Activated naive CD4-positive, alpha-beta T cell treated with anti-CD3 and anti-CD28 coated beads for 36 hours (primary cell): ENCODE results near the gene TEAD1. TPM values are rescaled to one million over a fixed set of nuclear protein-coding genes. Genes with fewer than 3 reads are reported as not detected.

Experiments
- CTCF ChIA-PET: fragments of 350-600 bp; sonication (Branson Sonifier 250); formaldehyde crosslinking; loops from one replicate; lab custom pipeline; 2021; ENCODE audit warnings: antibody characterized with exemption; lab: Charles Lee
- DNase-seq: peaks from one replicate; pipeline ENCODE4 v3.0.0-alpha.2; 2020
- H3K27ac Mint-ChIP-seq: one replicate; pipeline ENCODE4 v1.8.0; 2021; ENCODE audit warnings: mild to moderate bottlenecking, mixed read lengths
- H3K27me3 Mint-ChIP-seq: one replicate; pipeline ENCODE4 v1.8.0; 2021; ENCODE audit warnings: low read depth, mixed read lengths
- H3K36me3 Mint-ChIP-seq: one replicate; pipeline ENCODE4 v1.8.0; 2021; ENCODE audit warnings: low read depth, mixed read lengths
- H3K4me1 Mint-ChIP-seq: one replicate; pipeline ENCODE4 v1.8.0; 2021; ENCODE audit warnings: low read depth, mixed read lengths
- H3K4me3 Mint-ChIP-seq: one replicate; pipeline ENCODE4 v1.8.0; 2021; ENCODE audit warnings: mild to moderate bottlenecking, moderate library complexity, mixed read lengths
- H3K9me3 Mint-ChIP-seq: one replicate; pipeline ENCODE4 v1.8.0; 2021; ENCODE audit warnings: mixed read lengths
- intact Hi-C: fragments of 100-400 bp; cut with micrococcal nuclease; formaldehyde crosslinking; loops from one replicate; pipeline ENCODE4 v1.15.1; 2023
- total RNA-seq, 2 experiments: library from RNA; stranded (reverse); gene quantifications; one replicate each; pipeline ENCODE4 v1.2.3, GENCODE V29; 2021

Gene TEAD1
- total RNA-seq, 2 experiments from 2014 or later = 0.93 to 1.2 TPM

DNA sequence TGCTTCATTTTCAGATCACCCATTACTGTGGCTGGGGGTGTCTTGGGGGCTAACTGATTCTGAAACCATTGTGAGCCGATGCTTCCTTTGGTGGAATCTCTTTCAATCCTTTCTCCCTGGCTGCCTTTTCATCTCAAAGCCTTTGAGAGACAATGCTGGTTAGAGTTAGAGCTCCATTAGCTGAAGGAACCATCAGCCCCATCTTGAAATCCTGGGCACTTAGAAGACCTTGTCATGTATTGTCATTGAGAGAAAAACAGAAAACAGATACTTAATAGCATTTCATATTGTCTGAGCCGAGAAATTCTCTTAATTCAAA, 6.7 kb downstream of the TEAD1 start:
- peaks cover 85% of the 10 kb centered on the region for H3K27me3 Mint-ChIP-seq
- CTCF ChIA-PET = no interaction called here
- H3K4me1 Mint-ChIP-seq = peaks cover 15% of the 10 kb centered on the region
- H3K9me3 Mint-ChIP-seq = no peaks in the 10 kb centered on the region
- DNase-seq = no peak
- H3K4me3 Mint-ChIP-seq = no peak overlapping the region
- H3K36me3 Mint-ChIP-seq = no peaks in the 10 kb centered on the region
- H3K27ac Mint-ChIP-seq = no peak overlapping the region
- intact Hi-C loops = no loop called here

DNA sequence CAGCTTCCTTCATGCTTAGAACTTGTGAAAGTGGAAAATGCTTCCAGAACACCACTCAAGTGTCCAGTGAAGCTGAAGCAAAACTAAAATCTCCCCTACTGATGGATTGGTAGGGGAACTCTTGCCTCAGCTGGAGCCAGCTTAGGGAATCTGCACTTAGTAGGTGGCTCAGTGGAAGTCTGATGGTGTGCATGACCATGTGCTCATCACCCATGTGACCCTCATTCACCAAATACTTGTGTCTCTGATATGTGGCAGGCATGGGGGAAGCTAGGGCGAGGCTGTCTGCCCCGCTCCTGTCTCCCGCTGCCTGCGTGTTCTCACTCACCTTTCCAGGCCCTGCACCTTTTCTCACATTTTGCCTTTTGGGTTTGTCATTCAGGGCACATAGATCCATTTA, 7.2 kb downstream of the TEAD1 start:
- Mint-ChIP-seq H3K27ac (no peak overlapping the region), H3K27me3 (peaks cover 82% of the 10 kb centered on the region), H3K36me3 (no peaks in the 10 kb centered on the region), H3K9me3 (no peaks in the 10 kb centered on the region), H3K4me3 (no peak overlapping the region), H3K4me1 (peaks cover 20% of the 10 kb centered on the region)
- intact Hi-C loops = no loop called here
- no peak for DNase-seq
- CTCF ChIA-PET = no interaction called here

DNA sequence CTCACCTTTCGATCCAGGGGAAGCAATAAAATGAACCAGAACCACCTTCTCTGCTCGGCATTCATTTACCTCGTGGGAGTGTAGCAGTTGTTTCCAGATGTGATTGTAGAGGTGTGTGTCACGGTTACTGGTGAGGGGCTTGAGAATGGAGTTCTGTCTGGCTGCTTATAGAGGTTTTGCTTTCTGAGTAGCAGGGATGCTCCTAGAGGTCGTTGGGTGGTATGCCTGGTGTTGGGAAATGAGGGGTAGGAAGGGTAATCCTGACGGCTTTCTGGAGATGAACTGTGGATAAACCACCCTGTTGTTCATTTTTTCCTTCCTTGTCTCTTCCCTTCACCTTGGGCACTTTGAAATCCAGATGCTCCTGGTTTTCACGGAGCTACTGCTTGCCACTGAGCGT, 8.1 kb downstream of the TEAD1 start:
- CTCF ChIA-PET = interaction anchor here (0.7 kb wide), 1 partner anchor 32 kb away, joined by 3 read pairs; no protein-coding TSS in a partner anchor

DNA sequence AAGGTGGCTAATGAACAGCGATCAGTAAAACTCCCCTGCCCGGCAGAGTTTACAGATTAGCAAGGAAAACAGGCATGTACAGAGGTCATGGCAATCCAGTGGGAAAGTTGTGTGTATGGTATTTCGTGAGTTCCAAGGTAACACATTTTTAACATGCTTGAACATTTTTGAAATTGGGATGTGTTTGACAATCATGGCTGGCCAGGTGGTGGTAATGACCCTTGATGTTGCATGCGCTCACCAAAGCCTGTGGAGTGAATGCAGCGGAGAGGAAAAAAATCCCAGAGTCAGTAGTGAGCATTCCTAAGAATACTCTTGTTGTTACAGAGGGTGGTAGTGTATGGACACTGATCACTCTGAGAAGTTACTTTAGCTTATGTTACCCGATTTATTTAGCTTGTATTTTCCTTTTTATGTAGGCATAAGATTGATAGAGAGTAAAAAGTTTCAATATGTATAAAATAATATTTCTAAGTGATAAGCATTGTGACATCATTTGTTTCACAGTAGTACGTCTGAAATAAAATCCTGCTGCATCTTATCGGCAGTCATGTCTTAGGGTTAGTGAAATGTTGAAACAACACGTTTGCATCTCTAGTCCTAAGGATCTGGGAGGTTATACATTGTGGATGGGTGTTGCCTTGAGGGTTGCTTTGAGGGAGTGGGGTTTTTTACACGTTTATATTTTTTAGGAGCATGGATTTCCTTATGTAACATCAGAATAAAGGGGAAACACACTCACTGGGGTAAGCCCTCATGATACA, 8.7 kb downstream of the TEAD1 start:
- DNase-seq = no peak
- no peaks in the 10 kb centered on the region for H3K9me3 Mint-ChIP-seq
- H3K27me3 Mint-ChIP-seq = peaks cover 82% of the 10 kb centered on the region
- intact Hi-C loops = no loop called here
- no peaks in the 10 kb centered on the region for H3K36me3 Mint-ChIP-seq
- CTCF ChIA-PET = interaction anchor here (0.7 kb wide), 1 partner anchor 31 kb away, joined by 3 read pairs; no protein-coding TSS in a partner anchor
- no peak overlapping the region for H3K27ac Mint-ChIP-seq
- H3K4me3 Mint-ChIP-seq = no peak overlapping the region
- H3K4me1 Mint-ChIP-seq = peaks cover 27% of the 10 kb centered on the region

More for the DNA sequence above, 8.1 kb downstream of the TEAD1 start:
- no peak for DNase-seq
- Mint-ChIP-seq H3K36me3 (no peaks in the 10 kb centered on the region), H3K4me3 (no peak overlapping the region), H3K27ac (no peak overlapping the region), H3K27me3 (peaks cover 83% of the 10 kb centered on the region), H3K4me1 (peaks cover 27% of the 10 kb centered on the region), H3K9me3 (no peaks in the 10 kb centered on the region)
- intact Hi-C loops = no loop called here

DNA sequence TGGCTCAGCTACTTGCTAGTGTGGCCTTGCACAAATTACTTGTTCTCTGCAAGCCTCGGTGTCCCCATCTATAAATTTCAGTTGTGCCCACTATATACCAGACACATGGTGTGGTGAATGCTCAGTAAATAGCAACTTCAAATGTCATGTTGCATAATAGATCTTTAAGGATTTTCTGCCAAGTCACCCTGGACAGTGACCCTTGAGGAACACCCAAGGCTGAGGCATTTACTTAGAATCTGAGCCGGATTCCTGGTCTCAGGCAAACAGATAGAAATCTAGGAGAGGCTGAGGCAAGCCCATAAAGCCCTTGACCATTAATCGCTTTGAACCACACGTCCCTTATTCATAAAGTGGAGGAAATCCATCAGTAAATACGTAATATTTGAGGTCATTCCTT, 9.7 kb downstream of the TEAD1 start:
- Mint-ChIP-seq H3K4me1 (peaks cover 27% of the 10 kb centered on the region), H3K36me3 (no peaks in the 10 kb centered on the region), H3K9me3 (no peaks in the 10 kb centered on the region), H3K4me3 (no peak overlapping the region), H3K27me3 (peaks cover 84% of the 10 kb centered on the region), H3K27ac (no peak overlapping the region)
- DNase-seq = no peak
- CTCF ChIA-PET = no interaction called here
- intact Hi-C loops = no loop called here

DNA sequence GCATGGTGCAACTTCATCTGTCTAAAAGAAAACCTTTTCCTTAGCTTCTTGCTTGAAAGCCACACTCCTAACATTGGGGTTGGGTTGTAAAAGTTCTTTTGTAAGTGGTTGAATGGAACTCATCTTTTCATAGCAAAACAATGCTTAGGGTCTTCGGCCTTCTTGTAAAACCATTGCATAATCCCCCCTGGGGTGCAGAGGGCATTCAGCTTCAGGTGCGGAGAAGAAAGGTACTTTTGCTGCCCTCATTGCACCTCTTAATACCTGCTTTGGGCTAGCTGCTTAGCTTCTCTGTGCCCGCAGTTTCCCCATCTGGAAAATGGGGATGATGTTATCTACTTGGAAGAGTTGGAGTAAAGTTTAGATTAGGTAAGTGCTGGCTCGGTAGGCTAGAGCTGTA, 10.1 kb downstream of the TEAD1 start:
- Mint-ChIP-seq H3K4me3 (no peak overlapping the region), H3K27me3 (peaks cover 84% of the 10 kb centered on the region), H3K36me3 (no peaks in the 10 kb centered on the region), H3K27ac (no peak overlapping the region), H3K9me3 (no peaks in the 10 kb centered on the region), H3K4me1 (peaks cover 27% of the 10 kb centered on the region)
- intact Hi-C loops = no loop called here
- DNase-seq = no peak
- CTCF ChIA-PET = no interaction called here

DNA sequence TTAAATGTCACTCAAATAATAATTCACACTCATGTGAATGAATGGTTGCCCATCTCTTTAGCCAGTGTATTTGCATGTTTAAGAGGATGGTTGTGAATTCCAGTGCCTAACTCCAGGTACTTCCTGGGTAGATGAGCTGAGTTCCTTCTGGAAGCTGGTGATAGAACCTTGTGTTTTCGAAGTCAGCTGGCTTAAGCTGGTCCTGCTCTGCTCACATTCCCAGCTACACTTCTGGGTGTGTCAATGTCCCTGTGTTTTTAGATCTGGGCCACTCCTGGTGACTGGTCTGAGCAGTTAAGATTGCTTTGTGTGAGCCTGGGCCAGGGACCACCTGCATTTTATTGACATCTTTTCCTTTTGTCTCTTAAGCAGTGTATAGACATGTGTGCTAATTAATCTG, 10.6 kb downstream of the TEAD1 start:
- Mint-ChIP-seq H3K4me3 (no peak overlapping the region), H3K9me3 (no peaks in the 10 kb centered on the region), H3K4me1 (peaks cover 27% of the 10 kb centered on the region), H3K27me3 (peaks cover 80% of the 10 kb centered on the region), H3K27ac (no peak overlapping the region), H3K36me3 (no peaks in the 10 kb centered on the region)
- CTCF ChIA-PET = no interaction called here
- no peak for DNase-seq
- intact Hi-C loops = no loop called here

DNA sequence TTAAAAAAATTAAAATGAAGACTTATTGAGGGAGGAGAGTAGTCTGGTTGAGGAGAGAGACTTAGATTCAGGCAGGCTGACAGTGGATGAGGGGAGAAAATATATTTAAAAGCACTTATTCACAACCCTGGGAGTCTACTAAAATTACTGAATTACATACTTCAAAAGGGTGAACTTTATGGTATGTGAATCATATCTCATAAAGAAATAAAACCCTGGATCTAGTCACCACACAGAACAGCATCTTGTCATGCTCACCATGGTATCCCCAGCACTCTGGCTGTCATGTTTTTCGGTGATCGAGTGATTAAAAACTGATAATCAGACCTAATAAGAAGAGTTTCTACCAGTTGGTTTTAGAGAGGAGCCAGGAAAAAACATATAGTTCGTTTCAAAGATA, 11.0 kb downstream of the TEAD1 start:
- Mint-ChIP-seq H3K4me1 (peaks cover 24% of the 10 kb centered on the region), H3K36me3 (no peaks in the 10 kb centered on the region), H3K27me3 (peaks cover 80% of the 10 kb centered on the region), H3K27ac (no peak overlapping the region), H3K9me3 (no peaks in the 10 kb centered on the region), H3K4me3 (no peak overlapping the region)
- no peak for DNase-seq
- CTCF ChIA-PET = no interaction called here
- intact Hi-C loops = no loop called here

DNA sequence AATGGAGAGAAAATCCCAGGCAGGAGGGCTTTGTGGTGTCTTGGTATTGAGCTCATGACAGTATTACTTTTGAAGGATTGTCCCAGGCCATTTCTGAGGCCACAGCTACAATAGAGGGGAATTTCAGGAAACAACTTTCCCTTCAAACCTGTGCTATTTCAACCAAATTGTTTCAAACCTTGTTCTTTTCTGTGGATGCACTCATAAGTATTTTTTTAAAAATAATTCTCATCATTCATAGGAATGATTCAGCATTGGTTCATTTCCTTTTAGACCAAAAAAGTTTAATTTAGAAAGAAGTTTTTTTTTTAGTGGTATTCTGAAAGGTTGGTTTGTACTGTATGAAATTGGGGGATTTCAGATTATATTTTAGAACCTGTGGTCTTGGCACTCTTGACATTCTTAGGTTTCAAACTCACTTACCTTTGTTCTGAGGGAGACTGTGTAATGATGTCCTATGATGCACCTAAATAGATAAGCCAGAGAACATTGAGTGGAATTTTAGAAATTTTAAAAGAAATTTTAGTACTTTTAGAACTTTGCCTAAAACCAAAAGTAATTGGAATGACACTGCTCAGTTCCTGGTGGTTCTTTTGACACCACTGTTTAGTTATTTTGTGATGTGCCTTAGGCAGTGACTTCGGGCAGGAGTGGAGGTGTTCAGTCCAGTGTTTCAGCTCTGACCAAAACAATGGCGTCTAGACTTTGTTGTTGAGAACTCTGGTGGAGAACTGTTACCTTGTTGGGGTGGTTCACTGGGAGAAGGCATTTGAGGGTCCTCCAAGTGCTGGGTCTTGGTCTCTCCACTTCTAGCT, 12.2 kb downstream of the TEAD1 start:
- Mint-ChIP-seq H3K27me3 (peaks cover 78% of the 10 kb centered on the region), H3K27ac (no peak overlapping the region), H3K4me3 (no peak overlapping the region), H3K4me1 (peaks cover 16% of the 10 kb centered on the region), H3K36me3 (peaks cover 2% of the 10 kb centered on the region), H3K9me3 (no peaks in the 10 kb centered on the region)
- intact Hi-C loops = loop anchor here (1.0 to 2.0 kb wide), 3 partner anchors 8 to 30 kb away; partner anchors contain the start of gene TEAD1
- CTCF ChIA-PET = interaction anchor here (0.9 kb wide), 1 partner anchor 355 kb away, joined by 3 read pairs; no protein-coding TSS in a partner anchor
- no peak for DNase-seq

DNA sequence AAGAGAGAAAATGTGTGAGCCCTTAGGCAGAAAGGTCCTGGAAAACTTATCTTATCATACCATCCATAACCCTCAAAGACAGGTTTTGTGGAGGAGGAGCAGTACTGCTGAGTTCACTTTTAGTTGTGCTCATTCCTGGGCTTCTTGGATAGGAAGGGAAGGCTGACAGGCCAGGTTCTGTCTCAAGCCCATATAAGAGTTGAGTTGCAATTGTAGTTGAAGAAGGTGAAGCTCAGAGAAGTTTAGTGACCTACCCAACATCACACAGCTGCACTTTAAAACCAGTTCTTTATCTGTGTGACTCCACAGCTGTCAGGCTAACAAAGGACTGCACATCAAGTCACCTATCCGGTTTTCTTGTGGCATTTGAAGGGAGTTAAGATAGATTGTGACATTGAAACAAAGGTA, 13.0 kb downstream of the TEAD1 start:
- DNase-seq = no peak
- peaks cover 74% of the 10 kb centered on the region for H3K27me3 Mint-ChIP-seq
- CTCF ChIA-PET = interaction anchor here (0.9 kb wide), 1 partner anchor 356 kb away, joined by 3 read pairs; no protein-coding TSS in a partner anchor
- intact Hi-C loops = loop anchor here (2.0 kb wide), 1 partner anchor 30 kb away; no protein-coding TSS in a partner anchor
- peaks cover 2% of the 10 kb centered on the region for H3K36me3 Mint-ChIP-seq
- peaks cover 16% of the 10 kb centered on the region for H3K4me1 Mint-ChIP-seq
- no peaks in the 10 kb centered on the region for H3K9me3 Mint-ChIP-seq
- no peak overlapping the region for H3K4me3 Mint-ChIP-seq
- no peak overlapping the region for H3K27ac Mint-ChIP-seq

DNA sequence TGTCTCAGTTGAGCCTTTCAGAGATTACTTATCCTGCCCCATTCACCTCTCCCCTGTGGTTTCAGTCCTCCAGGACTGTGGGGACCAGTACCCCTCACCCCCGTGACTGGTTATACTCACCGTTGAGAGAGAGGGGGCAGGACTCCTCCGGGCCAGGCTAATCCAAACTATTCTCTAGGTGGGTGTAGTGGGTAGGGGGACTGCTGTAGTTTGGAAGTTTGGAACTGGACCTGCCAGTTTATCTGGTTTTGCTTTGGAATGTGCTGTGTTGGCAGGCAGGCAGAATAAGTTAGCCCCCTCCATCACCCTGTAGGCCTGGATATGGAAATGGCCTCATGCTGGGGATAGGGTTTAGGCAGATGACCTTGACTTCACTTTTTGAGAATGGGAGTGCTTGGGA, 13.5 kb downstream of the TEAD1 start:
- H3K4me1 Mint-ChIP-seq = peaks cover 16% of the 10 kb centered on the region
- H3K27ac Mint-ChIP-seq = no peak overlapping the region
- no peaks in the 10 kb centered on the region for H3K9me3 Mint-ChIP-seq
- no peak overlapping the region for H3K4me3 Mint-ChIP-seq
- H3K27me3 Mint-ChIP-seq = peaks cover 70% of the 10 kb centered on the region
- CTCF ChIA-PET = no interaction called here
- intact Hi-C loops = loop anchor here (2.0 kb wide), 1 partner anchor 29 kb away; no protein-coding TSS in a partner anchor
- no peak for DNase-seq
- peaks cover 2% of the 10 kb centered on the region for H3K36me3 Mint-ChIP-seq

DNA sequence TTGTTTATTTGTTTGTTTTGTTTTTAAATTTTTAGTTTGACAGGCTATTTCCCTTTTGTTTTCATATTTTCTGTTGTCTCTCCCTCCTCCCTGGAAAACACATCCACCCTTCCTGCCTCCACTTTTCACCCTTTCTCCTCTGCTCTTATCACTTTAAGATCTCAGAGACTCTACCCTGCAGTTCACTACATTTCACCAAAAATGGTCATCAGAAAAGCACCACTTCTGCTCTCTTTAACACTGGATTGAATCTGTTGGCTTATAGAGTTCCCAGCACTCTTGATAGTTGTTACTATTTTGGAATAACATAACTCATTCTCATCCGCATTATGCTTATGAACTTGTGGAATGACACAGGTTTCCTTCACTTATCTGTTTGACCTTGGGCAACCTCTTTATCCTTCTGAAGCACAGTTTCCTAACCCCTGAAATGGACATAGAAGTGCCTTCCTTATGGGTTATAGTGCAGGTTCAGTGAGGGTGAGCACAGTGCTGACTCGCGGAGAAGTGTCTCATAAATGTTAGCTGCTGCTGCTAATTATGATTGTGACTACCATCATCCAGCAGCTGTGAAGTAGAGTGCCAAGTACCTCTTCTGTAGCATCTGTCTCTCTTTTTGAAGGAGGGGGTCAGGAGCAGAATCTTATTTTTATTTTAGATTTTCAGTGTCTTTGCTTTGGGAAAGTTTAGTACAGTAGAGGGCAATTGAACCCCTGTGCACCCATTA, 15.0 kb downstream of the TEAD1 start:
- peaks cover 2% of the 10 kb centered on the region for H3K36me3 Mint-ChIP-seq
- H3K27ac Mint-ChIP-seq = no peak overlapping the region
- intact Hi-C loops = no loop called here
- no peaks in the 10 kb centered on the region for H3K9me3 Mint-ChIP-seq
- peaks cover 71% of the 10 kb centered on the region for H3K27me3 Mint-ChIP-seq
- no peak overlapping the region for H3K4me3 Mint-ChIP-seq
- DNase-seq = no peak
- CTCF ChIA-PET = no interaction called here
- H3K4me1 Mint-ChIP-seq = peaks cover 27% of the 10 kb centered on the region
